HepG2 (cell line): Measurements from ENCODE around the gene NAP1L4.

Experiments used
- ARID4A ChIP-seq: sonication (generic); formaldehyde crosslinking; IDR thresholded peaks from 2 replicates; pipeline ENCODE4 v1.5.0; 2020; ENCODE audit warnings: mild to moderate bottlenecking, missing genetic modification reagents, borderline replicate concordance
- BORCS8-MEF2B ChIP-seq: sonication (generic); formaldehyde crosslinking; IDR thresholded peaks from 2 replicates; pipeline ENCODE4 v1.8.0; 2022; ENCODE audit warnings: mild to moderate bottlenecking, missing genetic modification reagents
- CTCF ChIP-seq: sonication (generic); formaldehyde crosslinking; IDR thresholded peaks from 2 replicates; pipeline ENCODE4 v1.5.0; 2020; ENCODE audit warnings: mild to moderate bottlenecking, missing genetic modification reagents, moderate library complexity
- SAP130 ChIP-seq: IDR thresholded peaks from 2 replicates; pipeline ENCODE4 v1.6.1; 2016; ENCODE audit warnings: low read depth
- SNAPC2 ChIP-seq: sonication (generic); formaldehyde crosslinking; IDR thresholded peaks from 2 replicates; pipeline ENCODE4 v1.8.1; 2022; ENCODE audit warnings: mild to moderate bottlenecking, missing genetic modification reagents
- TCF7L2 ChIP-seq: IDR thresholded peaks from 2 replicates; pipeline ENCODE4 v1.6.1; 2011; ENCODE audit warnings: mild to moderate bottlenecking, low read depth, low read length, moderate library complexity
- ZNF329 ChIP-seq: sonication (generic); formaldehyde crosslinking; IDR thresholded peaks from 2 replicates; pipeline ENCODE4 v1.9.0; 2021; ENCODE audit warnings: low read depth, mild to moderate bottlenecking, missing genetic modification reagents
- ZNF350 ChIP-seq: sonication (generic); formaldehyde crosslinking; IDR thresholded peaks from 2 replicates; pipeline ENCODE4 v1.4.0; 2020; ENCODE audit warnings: mild to moderate bottlenecking, low read depth, missing genetic modification reagents, borderline replicate concordance
- TF ChIP-seq, protein P1 (sequence below): sonication (generic); formaldehyde crosslinking; IDR thresholded peaks from 2 replicates; pipeline ENCODE4 v1.4.0; 2020; ENCODE audit warnings: missing genetic modification reagents
- TF ChIP-seq, protein P2 (sequence below): sonication (generic); formaldehyde crosslinking; IDR thresholded peaks from 2 replicates; pipeline ENCODE4 v1.4.0; 2020; ENCODE audit warnings: missing genetic modification reagents, borderline replicate concordance

GRCh38 chr11:2992997-2993325 lies 832 bp upstream of the NAP1L4 start:
- TF ChIP-seq, protein P1, sequence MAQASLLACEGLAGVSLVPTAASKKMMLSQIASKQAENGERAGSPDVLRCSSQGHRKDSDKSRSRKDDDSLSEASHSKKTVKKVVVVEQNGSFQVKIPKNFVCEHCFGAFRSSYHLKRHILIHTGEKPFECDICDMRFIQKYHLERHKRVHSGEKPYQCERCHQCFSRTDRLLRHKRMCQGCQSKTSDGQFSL (CRISPR knock-in tag) = no peak
- no peak for TF ChIP-seq SNAPC2 (CRISPR knock-in tag)
- no peak for TF ChIP-seq BORCS8-MEF2B
- TF ChIP-seq ZNF329 = no peak
- TF ChIP-seq CTCF (CRISPR knock-in tag) = no peak
- no peak for TF ChIP-seq TCF7L2
- TF ChIP-seq ZNF350 (CRISPR knock-in tag) = no peak
- no peak for TF ChIP-seq SAP130 (CRISPR knock-in tag)
- TF ChIP-seq, protein P2, sequence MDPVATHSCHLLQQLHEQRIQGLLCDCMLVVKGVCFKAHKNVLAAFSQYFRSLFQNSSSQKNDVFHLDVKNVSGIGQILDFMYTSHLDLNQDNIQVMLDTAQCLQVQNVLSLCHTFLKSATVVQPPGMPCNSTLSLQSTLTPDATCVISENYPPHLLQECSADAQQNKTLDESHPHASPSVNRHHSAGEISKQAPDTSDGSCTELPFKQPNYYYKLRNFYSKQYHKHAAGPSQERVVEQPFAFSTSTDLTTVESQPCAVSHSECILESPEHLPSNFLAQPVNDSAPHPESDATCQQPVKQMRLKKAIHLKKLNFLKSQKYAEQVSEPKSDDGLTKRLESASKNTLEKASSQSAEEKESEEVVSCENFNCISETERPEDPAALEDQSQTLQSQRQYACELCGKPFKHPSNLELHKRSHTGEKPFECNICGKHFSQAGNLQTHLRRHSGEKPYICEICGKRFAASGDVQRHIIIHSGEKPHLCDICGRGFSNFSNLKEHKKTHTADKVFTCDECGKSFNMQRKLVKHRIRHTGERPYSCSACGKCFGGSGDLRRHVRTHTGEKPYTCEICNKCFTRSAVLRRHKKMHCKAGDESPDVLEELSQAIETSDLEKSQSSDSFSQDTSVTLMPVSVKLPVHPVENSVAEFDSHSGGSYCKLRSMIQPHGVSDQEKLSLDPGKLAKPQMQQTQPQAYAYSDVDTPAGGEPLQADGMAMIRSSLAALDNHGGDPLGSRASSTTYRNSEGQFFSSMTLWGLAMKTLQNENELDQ = no peak
- TF ChIP-seq ARID4A = no peak
